RWPE2 (cell line): ENCODE data around the gene FES.

ENCODE experiments used
- ATAC-seq: fragments of 200-7000 bp; cut with Tn5 transposase; 3 replicates; pipeline ENCODE4 v1.9.1; 2021; ENCODE audit warnings: low read depth
- DNase-seq: peaks from one replicate; pipeline ENCODE4 v3.0.0-alpha.2; 2020; ENCODE audit warnings: low spot score
- H3K27ac ChIP-seq: fragments of 450-650 bp; 2 replicates; pipeline ENCODE4 v1.5.1; 2017; ENCODE audit warnings: mild to moderate bottlenecking; ENCODE audit not compliant: poor library complexity, severe bottlenecking
- H3K27me3 ChIP-seq: fragments of 250-450 bp; sonication (Bioruptor Pico); 2 replicates; pipeline ENCODE4 v1.5.1; 2021; ENCODE audit warnings: mild to moderate bottlenecking, moderate library complexity; ENCODE audit not compliant: insufficient read depth, poor library complexity, severe bottlenecking
- H3K36me3 ChIP-seq: fragments of 250-450 bp; sonication (Bioruptor Pico); 2 replicates; pipeline ENCODE4 v1.5.1; 2020; ENCODE audit warnings: low read depth, mild to moderate bottlenecking, moderate library complexity
- H3K4me1 ChIP-seq: fragments of 250-450 bp; sonication (Bioruptor Pico); 2 replicates; pipeline ENCODE4 v1.5.1; 2021; ENCODE audit warnings: mild to moderate bottlenecking, moderate library complexity; ENCODE audit not compliant: insufficient read depth, poor library complexity, severe bottlenecking
- H3K4me3 ChIP-seq: fragments of 250-450 bp; sonication (Bioruptor Pico); 2 replicates; pipeline ENCODE4 v1.5.1; 2021; ENCODE audit warnings: mild to moderate bottlenecking, moderate library complexity; ENCODE audit not compliant: severe bottlenecking
- H3K9me3 ChIP-seq: fragments of 250-450 bp; sonication (Bioruptor Pico); 2 replicates; pipeline ENCODE4 v1.5.1; 2021; ENCODE audit warnings: mild to moderate bottlenecking, moderate library complexity; ENCODE audit not compliant: severe bottlenecking
- TF ChIP-seq, protein P1 (sequence below): fragments of 450-650 bp; IDR thresholded peaks from one replicate; pipeline ENCODE4 v1.5.1; 2017; ENCODE audit warnings: mild to moderate bottlenecking, moderate library complexity; ENCODE audit not compliant: poor library complexity, severe bottlenecking

FES gene

GRCh38 chr15:90891346-90891949 is 7.1 kb downstream of the FES start:
- no peak overlapping the region for H3K27ac ChIP-seq
- H3K27me3 ChIP-seq = no peaks in the 10 kb centered on the region
- no peaks in the 10 kb centered on the region for H3K4me1 ChIP-seq
- no peak overlapping the region for H3K4me3 ChIP-seq
- TF ChIP-seq, protein P1, sequence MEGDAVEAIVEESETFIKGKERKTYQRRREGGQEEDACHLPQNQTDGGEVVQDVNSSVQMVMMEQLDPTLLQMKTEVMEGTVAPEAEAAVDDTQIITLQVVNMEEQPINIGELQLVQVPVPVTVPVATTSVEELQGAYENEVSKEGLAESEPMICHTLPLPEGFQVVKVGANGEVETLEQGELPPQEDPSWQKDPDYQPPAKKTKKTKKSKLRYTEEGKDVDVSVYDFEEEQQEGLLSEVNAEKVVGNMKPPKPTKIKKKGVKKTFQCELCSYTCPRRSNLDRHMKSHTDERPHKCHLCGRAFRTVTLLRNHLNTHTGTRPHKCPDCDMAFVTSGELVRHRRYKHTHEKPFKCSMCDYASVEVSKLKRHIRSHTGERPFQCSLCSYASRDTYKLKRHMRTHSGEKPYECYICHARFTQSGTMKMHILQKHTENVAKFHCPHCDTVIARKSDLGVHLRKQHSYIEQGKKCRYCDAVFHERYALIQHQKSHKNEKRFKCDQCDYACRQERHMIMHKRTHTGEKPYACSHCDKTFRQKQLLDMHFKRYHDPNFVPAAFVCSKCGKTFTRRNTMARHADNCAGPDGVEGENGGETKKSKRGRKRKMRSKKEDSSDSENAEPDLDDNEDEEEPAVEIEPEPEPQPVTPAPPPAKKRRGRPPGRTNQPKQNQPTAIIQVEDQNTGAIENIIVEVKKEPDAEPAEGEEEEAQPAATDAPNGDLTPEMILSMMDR = no peak
- H3K36me3 ChIP-seq = no peaks in the 10 kb centered on the region
- H3K9me3 ChIP-seq = no peaks in the 10 kb centered on the region
- no peak for ATAC-seq
- DNase-seq = no peak

DNA sequence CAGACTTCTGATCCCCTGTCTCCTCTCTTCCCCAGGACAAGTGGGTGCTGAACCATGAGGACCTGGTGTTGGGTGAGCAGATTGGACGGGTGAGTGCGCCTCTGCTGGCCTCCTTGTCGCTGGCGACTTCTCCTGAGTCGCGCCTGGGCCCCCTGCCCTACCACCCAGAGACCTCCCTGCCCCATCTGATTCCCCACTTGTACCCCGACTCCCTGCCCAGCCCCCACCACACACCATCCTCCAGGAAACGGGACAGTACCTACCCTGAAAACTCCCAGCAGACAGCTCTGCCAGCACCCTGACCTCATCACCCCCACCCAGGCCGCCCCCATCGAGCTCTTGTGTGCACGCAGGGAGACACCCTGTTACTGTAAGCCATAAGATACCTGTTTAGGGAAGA is 7.7 kb downstream of the FES start:
- H3K36me3 ChIP-seq = no peaks in the 10 kb centered on the region
- H3K27ac ChIP-seq = no peak overlapping the region
- TF ChIP-seq, protein P1 = no peak
- no peak overlapping the region for H3K4me3 ChIP-seq
- H3K27me3 ChIP-seq = no peaks in the 10 kb centered on the region
- ATAC-seq = no peak
- DNase-seq = peak; percentile 67
- no peaks in the 10 kb centered on the region for H3K4me1 ChIP-seq
- no peaks in the 10 kb centered on the region for H3K9me3 ChIP-seq

GRCh38 chr15:90892498-90893174 is 8.3 kb downstream of the FES start:
- Histone ChIP-seq H3K27ac (no peak overlapping the region), H3K4me1 (no peaks in the 10 kb centered on the region), H3K36me3 (no peaks in the 10 kb centered on the region), H3K27me3 (no peaks in the 10 kb centered on the region), H3K9me3 (no peaks in the 10 kb centered on the region), H3K4me3 (no peak overlapping the region)
- ATAC-seq (no peak), DNase-seq (peak; percentile 65)
- TF ChIP-seq, protein P1 = no peak

GRCh38 chr15:90893175-90894090 is 9.1 kb downstream of the FES start:
- ATAC-seq (no peak), DNase-seq (peak; percentile 69)
- Histone ChIP-seq H3K4me1 (no peaks in the 10 kb centered on the region), H3K4me3 (no peak overlapping the region), H3K9me3 (no peaks in the 10 kb centered on the region), H3K27ac (no peak overlapping the region), H3K27me3 (no peaks in the 10 kb centered on the region), H3K36me3 (no peaks in the 10 kb centered on the region)
- TF ChIP-seq, protein P1 = peak; percentile 38
